Subcutaneous abdominal adipose tissue (tissue), 5 donors: ENCODE data around the gene APOL4.
A peak's percentile ranks its signal among the peaks of the same experiment; 100 is the strongest.

Source experiments
- H3K27ac ChIP-seq: one replicate; pipeline ENCODE4 v1.7.0; 2013; ENCODE audit warnings: low read depth, mild to moderate bottlenecking, inconsistent platforms, low read length, moderate library complexity
- H3K27me3 ChIP-seq, 5 donors: one replicate each; pipeline ENCODE4 v1.7.0; 2013; ENCODE audit warnings: low read length in 5 of 5, inconsistent platforms in 1 of 5; ENCODE audit not compliant: control insufficient read depth in 5 of 5, insufficient read depth in 4 of 5
- H3K36me3 ChIP-seq, 5 donors: one replicate each; pipeline ENCODE4 v1.7.0; 2013; ENCODE audit warnings: low read length in 5 of 5; ENCODE audit not compliant: control insufficient read depth in 5 of 5, insufficient read depth in 5 of 5
- H3K4me1 ChIP-seq, 5 donors: one replicate each; pipeline ENCODE4 v1.7.0; 2013; ENCODE audit warnings: low read length in 5 of 5, mild to moderate bottlenecking in 3 of 5, moderate library complexity in 1 of 5; ENCODE audit not compliant: control insufficient read depth in 5 of 5, insufficient read depth in 5 of 5
- H3K4me3 ChIP-seq, 5 donors: one replicate each; pipeline ENCODE4 v1.7.0; 2013; ENCODE audit warnings: low read length in 5 of 5, low read depth in 1 of 5
- H3K9ac ChIP-seq, 5 donors: one replicate each; pipeline ENCODE4 v1.7.0; 2013; ENCODE audit warnings: low read length in 5 of 5, mild to moderate bottlenecking in 4 of 5, moderate library complexity in 3 of 5
- H3K9me3 ChIP-seq, 5 donors: one replicate each; pipeline ENCODE4 v1.7.0; 2013; ENCODE audit warnings: low read length in 5 of 5; ENCODE audit not compliant: control insufficient read depth in 5 of 5
- donor health status: healthy.
- donor health status: healthy.
- donor health status: healthy.
- donor health status: healthy.
- donor health status: healthy.

The APOL4 gene

DNA sequence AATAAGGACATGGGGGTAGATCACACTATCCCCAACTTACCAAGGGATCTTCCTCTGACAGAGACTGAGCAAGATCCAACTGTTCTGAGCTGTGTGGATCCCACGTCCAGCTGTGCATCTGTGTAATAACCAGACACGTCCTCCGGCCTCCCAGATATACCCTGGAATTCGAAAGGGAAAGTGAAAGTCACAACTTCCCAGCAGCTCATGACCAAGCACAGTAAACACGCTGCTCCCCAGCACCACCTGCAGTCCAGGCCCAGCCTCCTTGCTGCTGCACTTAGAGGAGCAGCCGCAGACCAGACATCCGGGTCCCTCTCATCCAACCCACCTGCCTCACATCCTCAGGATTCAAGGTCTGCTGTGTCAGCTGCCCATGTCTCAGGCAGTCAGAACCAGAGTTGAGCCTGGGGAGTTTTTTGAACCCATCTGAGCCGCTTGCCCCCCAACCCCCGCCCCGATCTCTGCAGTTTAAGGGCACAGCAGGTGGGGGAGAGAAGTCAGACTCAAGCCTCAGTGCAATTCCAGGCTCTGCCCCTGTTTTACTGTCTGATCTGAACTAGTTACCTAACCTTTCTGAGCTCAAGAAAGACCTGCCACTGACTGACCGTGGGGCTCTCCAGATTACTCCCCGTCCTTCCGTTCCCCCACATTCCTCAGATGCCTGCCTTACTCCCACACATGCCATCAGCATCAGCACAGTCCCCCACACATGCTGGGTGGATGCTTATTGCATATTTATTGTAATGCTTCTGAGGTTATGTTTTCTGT, 38.0 kb upstream of the APOL4 start, which contains the start of gene APOL2:
TSS of gene APOL2 (minus strand) at position 127 of the 771 bp plus-strand sequence. CDS start 6,365 bp downstream, outside the sequence.
- H3K9me3 ChIP-seq: peaks cover 0 to 3% (median 0%) of the 10 kb centered on the region in 5 donors
- H3K4me1 ChIP-seq: peaks cover 2 to 58% (median 56%) of the 10 kb centered on the region in 5 donors

DNA sequence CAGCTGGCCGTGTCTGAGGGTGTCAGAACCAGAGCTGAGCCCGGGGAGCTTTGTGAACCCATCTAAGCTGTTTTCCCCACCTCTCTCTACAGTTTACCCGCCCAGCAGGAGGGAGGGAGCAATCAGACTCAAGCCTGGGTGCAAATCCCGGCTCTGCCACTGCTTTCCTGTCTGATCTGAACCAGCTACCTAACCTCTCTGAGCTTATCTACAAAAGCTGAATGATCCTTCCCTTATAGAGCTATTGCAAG, 37.5 kb upstream of the APOL4 start:
- Histone ChIP-seq H3K4me1 (peaks cover 2 to 58% (median 56%) of the 10 kb centered on the region in 5 donors), H3K36me3 (peaks cover 0 to 14% (median 6%) of the 10 kb centered on the region in 5 donors), H3K4me3 (peak overlapping the region; percentile 80 to 96 (median 87)), H3K27ac (peak overlapping the region; percentile 93), H3K9me3 (peaks cover 0 to 3% (median 0%) of the 10 kb centered on the region in 5 donors), H3K27me3 (no peaks in the 10 kb centered on the region), H3K9ac (peak overlapping the region; percentile 70 to 96 (median 88))

More for the DNA sequence above, 38.0 kb upstream of the APOL4 start, which contains the start of gene APOL2:
- Histone ChIP-seq H3K27ac (peak within 1 kb of the TSS; percentile 93), H3K36me3 (peaks cover 0 to 11% (median 6%) of the 10 kb centered on the region in 5 donors), H3K9ac (peak within 1 kb of the TSS; percentile 70 to 96 (median 88)), H3K4me3 (peak within 1 kb of the TSS; percentile 80 to 96 (median 87)), H3K27me3 (no peaks in the 10 kb centered on the region)

DNA sequence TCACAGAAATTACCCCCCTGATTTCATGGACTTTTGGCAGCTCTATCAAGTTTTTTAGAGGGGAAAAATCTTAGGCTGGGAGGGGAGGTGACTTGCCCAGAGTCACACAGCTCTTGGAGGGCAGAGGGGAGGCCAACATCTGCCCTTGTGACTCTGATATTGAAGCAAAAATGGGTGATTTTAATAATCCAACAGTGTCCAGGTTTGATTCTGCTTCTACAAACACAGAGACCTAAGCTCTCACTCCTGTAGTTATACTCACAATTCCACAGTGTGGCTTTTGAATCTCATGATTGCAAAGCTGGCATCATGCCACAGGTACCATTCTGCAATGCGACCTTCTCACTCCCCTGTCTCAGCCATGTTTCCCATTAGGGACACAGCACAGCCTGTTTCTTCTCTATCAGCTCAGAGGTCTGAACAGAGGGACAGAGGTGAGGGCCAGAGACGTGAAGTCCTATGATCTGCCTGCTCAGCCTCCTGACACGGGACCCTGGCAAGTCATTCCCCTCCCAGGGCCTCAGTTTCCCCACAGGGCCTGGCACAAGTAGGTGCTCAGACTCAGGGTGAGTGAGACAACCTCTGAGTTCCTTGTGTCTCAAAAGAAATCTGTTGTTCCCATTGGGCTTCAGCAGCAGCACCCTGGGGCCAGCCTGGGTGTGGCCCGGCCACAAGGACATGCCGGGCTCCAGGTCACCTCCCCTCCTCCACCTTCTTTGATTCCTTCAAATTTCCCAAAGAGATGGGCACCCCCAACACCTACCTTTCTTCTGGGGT, 37.0 kb upstream of the APOL4 start:
- H3K27ac ChIP-seq: peak overlapping the region; percentile 93
- peak overlapping the region; percentile 70 to 96 (median 88) for H3K9ac ChIP-seq
- peaks cover 2 to 53% (median 52%) of the 10 kb centered on the region in 5 donors for H3K4me1 ChIP-seq
- H3K4me3 ChIP-seq: peak overlapping the region; percentile 80 to 96 (median 87)
- peaks cover 0 to 3% (median 0%) of the 10 kb centered on the region in 5 donors for H3K9me3 ChIP-seq
- H3K36me3 ChIP-seq: peaks cover 3 to 17% (median 7%) of the 10 kb centered on the region in 5 donors
- H3K27me3 ChIP-seq: no peaks in the 10 kb centered on the region

DNA sequence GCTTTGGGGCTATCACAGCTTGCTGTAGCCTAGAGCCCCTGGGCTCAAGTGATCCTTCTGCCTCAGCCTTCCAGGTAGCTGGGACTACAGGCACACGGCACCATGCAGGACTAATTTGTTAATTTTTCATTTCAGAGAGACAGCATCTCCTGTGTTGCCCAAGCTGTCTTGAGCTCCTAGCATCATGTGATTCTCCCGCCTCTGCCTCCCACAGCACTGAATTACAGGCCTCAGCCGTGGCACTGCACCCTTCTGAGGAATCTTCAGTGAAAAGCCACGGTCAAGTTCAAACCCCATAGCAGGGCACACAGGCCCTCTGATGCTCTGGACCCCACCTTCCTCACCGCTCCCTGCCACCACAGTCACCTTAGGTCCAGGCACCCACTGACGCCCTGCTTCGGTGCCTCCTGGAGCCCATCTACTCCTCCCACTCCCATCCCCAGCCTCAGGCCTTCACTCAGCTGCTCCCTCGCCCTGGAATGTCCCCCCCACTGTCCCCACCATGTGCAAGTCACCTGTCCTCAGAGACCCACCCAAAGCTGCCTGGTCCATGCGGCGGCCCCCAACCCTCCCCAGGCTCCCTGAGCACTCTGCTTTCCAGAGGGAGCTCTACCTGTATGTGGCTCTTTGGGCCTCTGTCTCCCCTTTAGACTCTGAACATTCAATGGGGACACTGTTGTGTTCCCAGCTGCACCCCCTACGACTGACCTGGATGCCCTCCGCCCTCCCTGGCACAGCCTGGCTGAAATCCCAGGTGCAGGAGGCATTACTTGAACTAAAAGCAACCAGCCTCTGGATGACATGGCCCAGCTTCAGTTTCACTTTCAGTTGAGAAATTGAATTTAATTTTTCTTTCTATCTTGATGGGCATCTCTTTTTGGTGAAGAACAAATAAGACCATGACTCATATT, 36.1 kb upstream of the APOL4 start:
- H3K36me3 ChIP-seq: peaks cover 7 to 26% (median 13%) of the 10 kb centered on the region in 5 donors
- H3K9me3 ChIP-seq: peaks cover 0 to 3% (median 0%) of the 10 kb centered on the region in 5 donors
- H3K4me3 ChIP-seq: peak overlapping the region; percentile 80 to 96 (median 87)
- H3K27me3 ChIP-seq: no peaks in the 10 kb centered on the region
- peak overlapping the region; percentile 93 for H3K27ac ChIP-seq
- peaks cover 2 to 52% (median 51%) of the 10 kb centered on the region in 5 donors for H3K4me1 ChIP-seq
- H3K9ac ChIP-seq: peak overlapping the region in 4 of 5 donors; percentile 69 to 88 (median 72)

DNA sequence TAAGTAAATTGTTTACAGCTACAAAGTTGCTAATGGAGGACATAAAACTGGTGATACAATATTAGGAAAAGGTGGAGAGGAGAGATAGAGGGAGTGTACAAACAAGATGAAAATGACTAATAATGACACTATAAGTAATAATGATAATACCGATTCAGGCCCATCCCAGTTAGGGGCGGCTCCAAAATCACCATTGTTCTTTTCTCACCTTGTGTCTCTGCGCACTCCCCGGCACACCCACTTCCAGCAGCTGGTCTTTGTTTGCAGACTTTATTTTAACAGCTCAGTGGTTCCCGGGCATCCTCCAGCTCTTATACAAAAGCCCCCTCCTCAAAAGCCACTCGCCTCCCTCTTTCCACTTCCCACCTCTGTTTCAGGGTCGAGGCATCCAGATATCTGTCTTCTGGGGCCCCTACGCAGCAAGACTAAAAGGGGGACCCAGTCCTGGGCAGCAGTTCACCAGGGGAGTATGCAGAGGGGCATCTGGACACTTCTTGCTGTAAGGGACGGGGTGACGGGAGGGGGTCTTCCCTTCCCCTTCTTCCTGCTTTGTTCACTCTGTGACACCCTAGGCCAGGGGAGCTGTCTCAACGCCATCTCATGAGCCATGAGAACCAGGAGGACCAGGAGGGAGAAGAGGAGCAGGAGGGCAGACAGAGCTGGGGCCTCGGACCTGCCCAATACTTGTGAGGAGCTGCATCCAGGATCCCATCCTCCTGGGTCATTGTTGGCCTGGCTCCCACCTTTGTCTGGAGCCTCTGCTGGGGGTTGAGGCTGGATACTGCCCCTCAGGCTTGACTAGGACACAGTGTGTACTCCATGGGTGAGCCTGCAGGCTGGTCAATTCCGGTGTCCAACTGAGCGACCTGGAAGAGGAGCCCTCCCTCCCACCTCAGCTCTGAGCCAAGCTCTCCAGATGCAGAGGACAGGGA, 35.0 kb upstream of the APOL4 start:
- peak overlapping the region in 2 of 5 donors; percentile 16 to 88 for H3K9ac ChIP-seq
- H3K4me3 ChIP-seq: peak overlapping the region; percentile 80 to 96 (median 87)
- peaks cover 7 to 37% (median 21%) of the 10 kb centered on the region in 5 donors for H3K36me3 ChIP-seq
- peaks cover 2 to 52% (median 51%) of the 10 kb centered on the region in 5 donors for H3K4me1 ChIP-seq
- H3K27me3 ChIP-seq: no peaks in the 10 kb centered on the region
- peak overlapping the region; percentile 93 for H3K27ac ChIP-seq
- peaks cover 0 to 3% (median 0%) of the 10 kb centered on the region in 5 donors for H3K9me3 ChIP-seq

DNA sequence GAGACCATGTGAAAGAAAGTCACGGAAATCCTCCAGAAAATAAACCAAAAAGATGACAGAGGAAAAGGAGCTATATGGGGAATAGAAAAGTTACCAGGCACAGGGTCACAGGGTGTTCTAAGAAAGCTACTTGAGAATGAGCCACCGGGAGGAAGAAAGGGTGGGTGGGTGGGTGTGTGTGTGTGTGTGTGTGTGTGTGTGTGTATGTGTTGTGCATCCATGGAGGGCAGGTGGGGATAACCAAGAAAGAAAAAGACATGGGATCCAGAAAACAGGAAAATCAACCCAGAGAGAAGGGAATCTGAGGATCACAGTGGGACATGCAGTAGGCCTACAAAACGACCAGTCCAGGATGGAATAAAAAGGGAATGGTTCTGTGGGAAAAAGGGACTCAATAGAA, 34.0 kb upstream of the APOL4 start:
- Histone ChIP-seq H3K27me3 (no peaks in the 10 kb centered on the region), H3K4me3 (no peak overlapping the region), H3K9me3 (peaks cover 0 to 3% (median 0%) of the 10 kb centered on the region in 5 donors), H3K4me1 (peaks cover 2 to 52% (median 51%) of the 10 kb centered on the region in 5 donors), H3K27ac (no peak overlapping the region), H3K36me3 (peaks cover 11 to 47% (median 32%) of the 10 kb centered on the region in 5 donors), H3K9ac (no peak overlapping the region)

DNA sequence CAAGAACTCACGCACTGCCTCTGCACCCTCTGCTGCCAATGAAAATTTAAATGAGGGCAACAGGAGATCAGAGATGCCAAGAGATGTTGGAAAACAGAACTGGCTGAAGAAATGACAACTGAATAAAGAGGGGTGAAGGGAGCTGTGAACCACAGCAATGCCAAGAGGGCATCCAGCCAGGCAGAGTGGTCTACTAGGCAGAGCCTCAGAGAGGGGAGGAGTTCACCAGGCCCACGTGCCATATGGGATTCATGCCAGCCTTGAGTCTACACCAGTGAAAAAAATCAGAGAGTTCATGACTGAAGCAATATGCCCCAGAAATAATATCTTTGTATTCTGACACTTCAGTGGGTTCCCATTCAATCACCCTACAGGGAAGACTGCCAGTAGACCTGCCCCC, 33.3 kb upstream of the APOL4 start:
- Histone ChIP-seq H3K9ac (no peak overlapping the region), H3K27ac (peak overlapping the region; percentile 6), H3K4me1 (peaks cover 2 to 51% (median 50%) of the 10 kb centered on the region in 5 donors), H3K36me3 (peaks cover 11 to 54% (median 38%) of the 10 kb centered on the region in 5 donors), H3K4me3 (no peak overlapping the region), H3K9me3 (peaks cover 0 to 3% (median 0%) of the 10 kb centered on the region in 5 donors), H3K27me3 (no peaks in the 10 kb centered on the region)

DNA sequence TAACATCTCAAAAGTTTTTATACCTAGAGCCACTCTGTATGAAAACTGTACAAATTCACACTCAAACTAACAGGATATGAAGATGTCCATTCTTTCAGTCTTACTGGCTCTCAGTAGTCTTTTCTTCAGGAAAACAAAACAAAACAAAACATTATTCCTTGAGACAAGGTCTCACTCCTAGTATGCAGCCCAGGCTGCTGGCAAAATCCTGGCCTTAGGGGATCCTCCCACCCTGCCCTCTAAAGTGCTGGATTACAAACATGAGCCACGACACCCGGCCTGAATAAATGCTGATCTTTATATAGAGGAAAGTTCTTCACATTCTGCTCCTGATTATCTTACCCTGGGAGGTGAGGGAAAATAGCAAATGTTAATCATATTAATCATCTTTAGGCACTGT, 32.6 kb upstream of the APOL4 start:
- H3K4me1 ChIP-seq: peaks cover 2 to 46% (median 44%) of the 10 kb centered on the region in 5 donors
- peaks cover 0 to 3% (median 0%) of the 10 kb centered on the region in 5 donors for H3K9me3 ChIP-seq
- no peak overlapping the region for H3K4me3 ChIP-seq
- no peaks in the 10 kb centered on the region for H3K27me3 ChIP-seq
- peaks cover 11 to 61% (median 45%) of the 10 kb centered on the region in 5 donors for H3K36me3 ChIP-seq
- H3K9ac ChIP-seq: no peak overlapping the region
- no peak overlapping the region for H3K27ac ChIP-seq
